Stimulated activated CD4-positive, alpha-beta T cell treated with anti-CD3 and anti-CD28 coated beads, TNF-alpha, amount 100 ng/mL, for 48 hours (primary cell): ENCODE results near the gene HMGCR.

Source experiments
- DNase-seq, 3 donors: peaks; one replicate each; pipeline ENCODE4 v3.0.0-alpha.2; 2020; ENCODE audit warnings: low read depth in 3 of 3

The HMGCR gene

DNA sequence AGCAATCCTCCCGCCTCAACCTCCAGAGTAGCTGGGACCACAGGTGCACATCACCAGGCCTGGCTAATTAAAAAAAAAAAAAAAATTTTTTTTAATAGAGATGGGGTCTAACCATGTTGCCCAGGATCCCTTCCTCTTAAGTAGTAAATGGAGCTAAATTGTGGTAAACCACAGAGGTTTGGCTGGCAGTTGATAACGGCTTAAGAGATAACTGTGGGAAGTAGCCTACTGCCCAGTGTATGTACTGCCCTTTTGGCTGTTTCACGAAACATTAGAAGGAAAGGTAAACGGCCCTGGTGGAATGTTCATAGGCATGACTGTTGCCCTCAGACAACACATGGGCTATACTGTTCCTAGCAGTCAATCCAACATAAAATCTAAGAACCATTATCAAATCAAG lies 44.4 kb downstream of the HMGCR start:
- no peak for DNase-seq

DNA sequence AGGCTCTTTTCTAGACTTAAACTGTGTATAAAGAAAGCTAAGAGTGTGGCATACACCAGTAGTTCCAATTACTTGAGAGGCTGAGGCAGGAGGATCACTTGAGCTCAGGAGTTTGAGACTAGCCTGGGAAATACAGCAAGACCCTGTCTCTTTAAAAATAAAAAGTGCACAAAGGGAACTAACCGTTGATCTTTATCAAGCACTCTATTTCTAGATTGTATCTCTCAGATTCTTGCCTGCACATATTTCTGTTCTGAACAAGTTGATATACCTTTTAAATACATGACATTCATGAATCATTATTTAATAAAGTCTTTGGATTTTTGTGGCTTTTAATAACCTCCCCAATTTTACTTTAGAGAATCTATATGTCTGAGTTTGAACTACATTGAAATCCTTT lies 47.2 kb downstream of the HMGCR start:
- no peak for DNase-seq

DNA sequence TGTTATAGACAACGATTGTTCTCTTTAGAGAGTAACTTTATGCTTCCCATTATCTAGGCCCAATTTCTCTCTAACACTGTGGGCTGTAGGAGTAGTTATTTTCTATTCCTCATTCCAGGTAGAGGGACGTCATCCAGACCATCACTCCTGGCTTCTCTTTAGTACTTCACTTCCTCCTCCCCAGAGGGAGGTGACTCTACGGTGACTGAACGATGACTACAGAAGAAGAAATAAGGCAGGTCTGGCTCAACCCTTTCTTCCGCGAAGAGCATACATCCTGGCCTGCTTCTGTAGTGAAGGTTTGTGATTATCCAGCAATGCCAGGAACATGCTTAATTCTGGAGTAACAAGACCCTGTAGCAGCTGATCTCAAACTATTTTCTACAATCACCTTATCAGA lies 50.8 kb downstream of the HMGCR start:
- no peak for DNase-seq

DNA sequence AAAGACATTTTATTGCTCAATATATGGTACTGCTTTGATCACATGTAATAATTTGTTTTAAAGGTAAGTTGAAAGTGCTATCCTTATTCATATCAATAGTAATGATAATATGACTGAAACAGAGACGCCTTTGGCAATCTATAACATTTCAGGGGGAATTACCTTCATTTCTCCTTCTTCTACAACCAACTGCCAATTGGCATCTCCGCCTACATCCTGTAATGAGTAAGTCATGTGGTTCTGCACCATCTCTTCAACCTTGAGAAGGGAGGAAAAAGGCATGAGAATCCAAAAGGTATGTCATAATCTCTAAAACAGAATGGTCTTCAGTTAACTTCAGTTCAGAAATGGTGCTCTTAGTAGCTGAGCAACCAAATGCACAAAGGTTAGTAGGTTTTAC lies 52.4 kb downstream of the HMGCR start:
- DNase-seq: peak in 1 of 3 donors; percentile 11

DNA sequence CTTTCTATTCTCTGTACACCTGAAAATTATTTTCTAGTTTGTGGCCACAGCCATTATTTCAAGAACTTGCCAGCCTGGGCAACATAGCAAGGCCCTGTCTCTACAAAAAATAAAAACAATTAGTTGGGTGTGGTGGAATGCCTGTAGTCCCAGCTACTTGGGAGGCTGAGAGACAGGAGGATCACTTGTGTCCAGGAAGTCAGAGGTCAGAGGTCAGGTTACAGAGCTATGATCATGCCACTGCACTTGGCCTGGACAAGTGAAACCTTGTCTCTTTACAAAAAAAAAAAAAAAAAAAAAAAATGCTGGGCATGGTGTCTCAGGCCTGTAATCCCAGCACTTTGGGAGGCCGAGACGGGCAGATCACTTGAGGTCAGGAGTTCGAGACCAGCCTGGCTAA lies 58.3 kb downstream of the HMGCR start:
- DNase-seq: no peak

DNA sequence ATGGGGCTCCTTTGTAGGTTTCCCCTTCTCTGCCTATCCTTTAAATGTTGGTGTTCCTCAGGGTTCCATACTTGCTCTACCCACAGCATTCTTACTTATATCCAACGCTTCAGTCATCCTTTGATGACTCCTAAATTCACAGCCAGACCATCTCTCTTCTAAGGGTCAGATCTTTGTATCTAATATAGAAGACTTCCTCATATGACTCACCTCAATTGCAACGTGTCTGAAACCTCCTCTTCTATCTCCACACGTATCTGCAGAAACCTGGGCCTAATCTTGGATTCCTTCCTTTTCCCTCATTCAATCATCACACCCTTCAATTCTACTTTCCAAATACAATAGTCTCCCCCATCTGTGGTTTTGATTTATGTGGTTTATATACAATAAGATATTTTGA lies 68.3 kb downstream of the HMGCR start:
- no peak for DNase-seq
